Cortex of kidney (tissue), 1 donor: ENCODE data around the gene ALPK3.

Experiments
- DNase-seq: peaks from one replicate; lab custom pipeline; 2025; lab: John Stamatoyannopoulos, UW

ALPK3 gene

GRCh38 chr15:84921121-84921520 lies 104.0 kb downstream of the ALPK3 start:
- no peak for DNase-seq

- DNase-seq = no peak
These were observed 105.4 kb downstream of the ALPK3 start for GRCh38 chr15:84922530-84922929.
